SIG-M5 treated with dmso at 0.1 percent for 504 hours (cell line): ENCODE data around the gene ZDHHC11B.

Experiments used
- DNase-seq: peaks from one replicate; lab custom pipeline; 2025; ENCODE audit not compliant: unreplicated experiment; lab: John Stamatoyannopoulos, UW

Gene ZDHHC11B

DNA sequence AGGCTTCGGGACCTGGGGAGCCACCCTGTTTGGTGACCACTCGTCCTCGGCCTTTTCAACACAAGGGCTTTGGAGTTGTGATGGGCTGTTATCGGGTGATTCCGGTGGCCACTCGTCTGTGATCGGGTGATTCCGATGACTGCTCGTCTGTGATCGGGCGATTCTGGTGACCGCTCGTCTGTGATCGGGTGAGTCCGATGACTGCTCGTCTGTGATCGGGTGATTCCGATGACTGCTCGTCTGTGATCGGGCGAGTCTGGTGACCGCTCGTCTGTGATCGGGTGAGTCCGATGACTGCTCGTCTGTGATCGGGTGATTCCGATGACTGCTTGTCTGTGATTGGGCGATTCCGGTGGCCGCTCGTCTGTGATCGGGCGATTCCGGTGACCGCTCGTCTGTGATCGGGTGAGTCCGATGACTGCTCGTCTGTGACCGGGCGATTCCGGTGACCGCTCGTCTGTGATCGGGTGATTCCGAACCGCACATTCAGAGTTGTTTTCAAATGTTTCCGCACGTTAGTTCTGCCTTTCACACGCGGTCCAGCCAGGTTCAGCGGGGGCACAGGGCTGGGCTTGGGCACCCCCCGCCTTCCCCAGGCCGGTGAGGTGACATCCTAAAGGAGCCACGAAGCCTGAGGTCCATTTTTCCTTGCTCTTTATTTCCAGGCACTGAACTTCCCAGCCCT lies 121.6 kb downstream of the ZDHHC11B start:
- DNase-seq, result no peak

DNA sequence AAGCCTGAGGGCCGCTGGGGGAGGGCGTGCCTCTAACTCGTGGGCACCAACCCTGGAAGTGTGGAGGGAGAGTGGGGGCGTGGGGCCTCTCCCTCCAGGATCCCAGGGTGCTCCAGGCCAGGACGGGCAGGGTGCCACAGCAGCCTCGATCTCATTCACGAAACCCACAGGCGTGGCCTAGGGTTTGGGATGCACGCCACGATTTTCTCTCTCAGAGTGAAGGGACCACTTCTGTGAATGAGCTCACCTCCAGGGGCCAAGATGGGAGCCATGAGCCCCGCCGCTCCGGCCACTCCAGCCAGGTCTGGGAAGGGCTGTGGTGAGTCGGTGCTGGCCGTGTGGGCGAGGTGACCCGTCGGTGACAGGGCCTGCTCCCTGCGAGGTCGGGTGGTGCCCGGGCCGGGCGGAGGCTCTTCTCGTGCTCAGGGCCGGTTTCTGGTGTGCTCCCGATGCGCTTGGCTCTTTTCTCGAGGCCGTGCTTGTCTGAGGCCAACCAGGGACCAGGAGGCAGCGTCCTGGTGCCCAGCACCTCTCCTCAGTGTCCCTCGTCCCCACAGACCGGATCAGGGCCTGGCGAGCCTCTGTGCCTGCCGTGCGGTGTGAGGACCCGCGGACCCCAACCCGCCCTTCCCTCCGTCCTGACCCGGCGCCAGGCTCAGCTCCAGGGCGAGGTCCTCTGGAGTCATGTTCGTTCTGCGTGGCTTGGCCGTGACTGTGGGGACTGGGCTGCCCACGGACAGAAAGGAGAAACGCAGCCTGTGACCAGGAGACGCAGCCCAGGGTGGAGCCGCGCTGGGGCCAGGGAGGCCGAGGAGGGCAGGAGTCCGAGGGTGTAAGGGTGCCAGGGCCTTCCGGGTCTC lies 122.4 kb downstream of the ZDHHC11B start:
- DNase-seq, result no peak

GRCh38 chr5:660491-661030 lies 124.0 kb downstream of the ZDHHC11B start:
- DNase-seq, result no peak
